Heart right ventricle (tissue), 16 donors: ENCODE data around the gene ADPGK. TPM values are rescaled to one million over a fixed set of nuclear protein-coding genes. Genes with fewer than 3 reads are reported as not detected.

ENCODE experiments used
- ATAC-seq, 8 donors: fragments of 200-7000 bp; cut with Tn5 transposase; one replicate each; pipeline ENCODE4 v1.9.1; 2020; ENCODE audit warnings: mild to moderate bottlenecking in 8 of 8, moderate library complexity in 8 of 8, moderate number of reproducible peaks in 1 of 8
- DNase-seq, 2 donors: peaks; one replicate each; pipeline ENCODE4 v3.0.0-alpha.2; 2020
- H3K27ac ChIP-seq, 10 donors: fragments of 200-600 bp; sonication (generic) in 2 of 10; one replicate each; pipeline versions ENCODE4 v1.5.0 to v1.8.0; 2020 to 2022; ENCODE audit warnings: mild to moderate bottlenecking in 3 of 10
- H3K27me3 ChIP-seq, 7 donors: fragments of 200-600 bp; one replicate each; pipeline ENCODE4 v1.8.0; 2021 to 2022; ENCODE audit warnings: mild to moderate bottlenecking in 2 of 7
- H3K36me3 ChIP-seq, 9 donors: fragments of 200-600 bp; sonication (generic) in 1 of 9; one replicate each; pipeline versions ENCODE4 v1.5.0 to v1.8.0; 2020 to 2022; ENCODE audit warnings: mild to moderate bottlenecking in 2 of 9
- H3K4me1 ChIP-seq, 9 donors: fragments of 200-600 bp; sonication (generic) in 1 of 9; one replicate each; pipeline versions ENCODE4 v1.5.0 to v1.8.0; 2020 to 2022; ENCODE audit warnings: mild to moderate bottlenecking in 4 of 9
- H3K4me3 ChIP-seq, 10 donors: fragments of 200-600 bp; sonication (generic) in 2 of 10; one replicate each; pipeline versions ENCODE4 v1.5.0 to v1.8.0; 2020 to 2022; ENCODE audit warnings: mild to moderate bottlenecking in 7 of 10, moderate library complexity in 2 of 10
- H3K9me3 ChIP-seq, 11 donors: fragments of 200-600 bp in 10 of 11; sonication (generic) in 2 of 11; one replicate each; pipeline versions ENCODE4 v1.5.0 to v1.8.0; 2013 to 2022; ENCODE audit warnings: mild to moderate bottlenecking in 2 of 11, control low read depth in 1 of 11, moderate library complexity in 1 of 11
- CTCF ChIP-seq, 9 donors: fragments of 200-600 bp; sonication (generic) in 2 of 9; IDR thresholded peaks; one replicate each; pipeline versions ENCODE4 v1.5.0 to v1.8.0; 2021 to 2022; ENCODE audit warnings: antibody characterized with exemption in 9 of 9, mild to moderate bottlenecking in 5 of 9, moderate library complexity in 1 of 9
- WGBS, 2 donors: extraction: QIAGEN DNeasy Blood & Tissue Kit; methylation state at CpG; one replicate each; pipeline ENCODE4 v1.1.7; 2013; ENCODE audit warnings: inconsistent platforms in 1 of 2; 5-methylcytosine and 5-hydroxymethylcytosine counted together
- intact Hi-C, 10 donors: fragments of 100-400 bp; cut with DNase I; formaldehyde crosslinking; loops; one replicate each; pipeline versions ENCODE4 v1.11.1 to v1.14.2; 2022
- polyA plus RNA-seq, 2 donors: library from polyadenylated mRNA; stranded (reverse); fragments of 200-250 nt; gene quantifications; one replicate each; pipeline ENCODE4 v1.2.3, GENCODE V29; 2013
- total RNA-seq, 10 donors: library from RNA; stranded (reverse); fragmentation: NEBNext Ultra II Directional in 3 of 10; extraction: Animal tissue kit (Norgen Biotek cat#: 25700) in 3 of 10; gene quantifications; one replicate each; pipeline versions ENCODE4 v1.2.1 to v1.2.4, GENCODE V29; 2021 to 2023
- donor health status: Arrhythmogenic right ventricular cardiomyopathy.
- donor health status: ischemic (EF 13 %, LVEDD 7.1; RV severe dilation, severe dysfunction).
- donor health status: healthy with polysubstance abuse.
- donor health status: DM: no; HTN: yes; CAD: no.
- donor health status: DM: no; HTN: no; CAD: no.
- donor health status: ischemic (EF 25% LVEDD 6.9; RV normal size, moderate dysfunction).
- donor health status: ischemic (EF 25% LVEDD 5.7; RV mildly dilated, moderate dysfunction).
- donor health status: healthy.
- donor health status: DM: yes; HTN: yes; CAD: no.
- donor health status: Ischemic cardiomyopathy.
- donor health status: ischemic (EF 35%, LVEDD 5.7; RV mildly dilated, moderate dysfunction).
- donor health status: nonischemic (EF 11% LVEDD 7.7; RV severe dilation, severe dysfunction).
- donor health status: DM: yes; HTN: yes; CAD: no.
- donor health status: PGD.
- donor health status: ischemic (EF 29% LVEDD 5.4; RV normal size, mild dysfunction).
- donor health status: nonischemic (EF 23%, LVEDD 6.1; RV moderate dilation, normal function).

Gene ADPGK
- total and polyA plus RNA-seq, 12 donors = 6.4 to 22.8 (median 10.9) TPM

DNA sequence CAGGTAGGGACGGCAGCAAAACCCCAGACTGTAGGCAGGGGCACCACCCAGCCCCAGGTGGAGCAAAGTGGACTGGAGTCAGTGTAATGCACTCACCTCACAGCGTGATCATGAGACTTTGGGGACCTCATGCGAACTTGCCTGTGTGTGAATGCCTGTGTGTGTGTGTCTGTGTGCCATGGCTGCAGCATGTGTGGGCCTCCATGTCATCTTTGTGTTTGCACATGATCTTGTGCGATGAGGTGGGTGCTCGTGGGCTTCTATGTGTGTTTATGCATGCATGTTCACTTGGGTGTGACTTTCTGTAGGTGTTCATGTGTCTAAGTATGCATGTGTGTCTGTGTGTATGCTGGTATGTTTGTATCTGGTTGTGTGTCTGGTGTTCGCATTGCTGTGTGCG is 41.2 kb upstream of the ADPGK start:
- no peaks in the 10 kb centered on the region for H3K9me3 ChIP-seq
- peaks cover 0 to 12% (median under 1%) of the 10 kb centered on the region in 7 donors for H3K27me3 ChIP-seq
- H3K4me3 ChIP-seq = no peak overlapping the region
- no peak overlapping the region for H3K27ac ChIP-seq
- DNase-seq = no peak
- no peak for ATAC-seq
- intact Hi-C loops = loop anchor here in 1 of 10 donors (5.0 kb wide), 1 partner anchor 48 kb away; no protein-coding TSS in a partner anchor
- no peaks in the 10 kb centered on the region for H3K4me1 ChIP-seq
- no peak for TF ChIP-seq CTCF (IDR thresholded peaks at IDR 0.05)
- WGBS, 2 donors = 89 to 90% methylated on average over 7 of the region's 7 CpGs
- H3K36me3 ChIP-seq = no peaks in the 10 kb centered on the region

DNA sequence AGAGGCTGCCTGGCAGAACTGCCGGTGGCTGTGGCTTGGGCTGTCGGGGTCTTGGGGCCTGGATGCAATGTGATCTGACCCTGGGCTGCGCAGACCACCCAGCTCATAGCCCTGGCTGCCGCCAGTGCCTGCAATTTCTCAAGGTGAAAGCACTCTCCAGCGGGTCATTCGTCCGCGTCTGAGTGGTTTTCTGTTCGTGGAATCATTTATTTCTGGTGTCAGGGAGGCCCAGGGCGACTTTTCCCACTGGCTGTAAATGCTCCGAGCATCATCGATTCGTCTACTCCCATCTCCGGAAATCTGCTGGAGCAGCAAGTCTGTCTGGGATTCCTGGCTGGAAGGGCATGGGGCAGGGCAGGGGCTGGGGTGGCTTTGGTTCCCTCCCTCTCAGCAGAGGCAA is 40.6 kb upstream of the ADPGK start:
- Histone ChIP-seq H3K4me1 (no peaks in the 10 kb centered on the region), H3K27me3 (peaks cover 0 to 19% (median under 1%) of the 10 kb centered on the region in 7 donors), H3K36me3 (no peaks in the 10 kb centered on the region), H3K9me3 (no peaks in the 10 kb centered on the region), H3K4me3 (no peak overlapping the region), H3K27ac (no peak overlapping the region)
- intact Hi-C loops = no loop called here
- no peak for DNase-seq
- TF ChIP-seq CTCF (IDR thresholded peaks at IDR 0.05) = no peak
- no peak for ATAC-seq
- WGBS, 2 donors = 74% methylated on average over 14 of the region's 14 CpGs

DNA sequence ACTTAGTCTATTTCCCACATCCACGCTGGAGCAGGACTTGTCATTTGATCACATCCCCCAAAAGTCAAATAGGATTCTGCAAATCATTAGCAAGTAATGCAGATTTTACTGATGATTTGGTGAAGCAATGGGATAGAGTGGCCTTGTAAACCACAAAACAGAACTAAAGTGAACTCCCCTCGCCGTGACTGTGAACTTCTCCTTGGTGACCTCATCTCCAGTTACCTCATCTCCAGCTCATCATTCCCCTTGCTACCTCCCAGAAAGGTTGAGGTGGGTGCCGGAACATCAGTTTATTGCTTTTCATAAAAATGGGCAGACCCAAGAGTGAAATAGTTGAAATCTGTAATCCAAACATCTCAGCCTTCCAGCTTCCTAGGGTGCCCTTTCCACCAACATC is 36.7 kb upstream of the ADPGK start:
- peaks cover 0 to 38% (median 0%) of the 10 kb centered on the region in 7 donors for H3K27me3 ChIP-seq
- ATAC-seq = no peak
- no peak for TF ChIP-seq CTCF (IDR thresholded peaks at IDR 0.05)
- WGBS, 2 donors = 77 to 83% methylated on average over 4 of the region's 4 CpGs
- intact Hi-C loops = no loop called here
- H3K36me3 ChIP-seq = no peaks in the 10 kb centered on the region
- no peaks in the 10 kb centered on the region for H3K9me3 ChIP-seq
- no peak for DNase-seq
- H3K4me1 ChIP-seq = no peaks in the 10 kb centered on the region
- no peak overlapping the region for H3K4me3 ChIP-seq
- no peak overlapping the region for H3K27ac ChIP-seq

DNA sequence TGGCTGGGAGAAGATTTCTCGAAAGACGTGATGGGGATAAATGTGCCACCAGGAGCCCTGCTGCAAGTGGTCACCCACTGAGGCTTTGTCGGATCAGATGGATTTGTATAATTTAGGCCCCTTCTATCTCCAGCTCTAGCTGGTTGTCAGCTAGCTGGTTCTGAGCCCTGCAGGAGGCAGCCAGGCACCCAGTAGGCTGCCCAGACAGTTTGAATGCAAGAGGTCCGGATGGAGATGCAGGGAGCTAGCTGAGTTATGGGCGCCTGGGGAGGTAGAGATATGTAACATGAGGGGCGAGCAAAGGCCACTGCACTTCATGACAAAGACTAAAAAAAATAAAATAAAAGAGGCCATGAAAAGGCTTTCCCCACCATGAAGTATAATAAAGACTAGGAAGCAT is 35.1 kb upstream of the ADPGK start:
- WGBS, 2 donors = 73 to 75% methylated on average over 6 of the region's 6 CpGs
- Histone ChIP-seq H3K36me3 (no peaks in the 10 kb centered on the region), H3K4me3 (no peak overlapping the region), H3K9me3 (no peaks in the 10 kb centered on the region), H3K4me1 (no peaks in the 10 kb centered on the region), H3K27ac (no peak overlapping the region), H3K27me3 (peaks cover 0 to 38% (median 4%) of the 10 kb centered on the region in 7 donors)
- intact Hi-C loops = no loop called here
- DNase-seq (no peak), ATAC-seq (no peak)
- no peak for TF ChIP-seq CTCF (IDR thresholded peaks at IDR 0.05)
